ENCODE data around the gene CROCC2.

CROCC2 gene

DNA sequence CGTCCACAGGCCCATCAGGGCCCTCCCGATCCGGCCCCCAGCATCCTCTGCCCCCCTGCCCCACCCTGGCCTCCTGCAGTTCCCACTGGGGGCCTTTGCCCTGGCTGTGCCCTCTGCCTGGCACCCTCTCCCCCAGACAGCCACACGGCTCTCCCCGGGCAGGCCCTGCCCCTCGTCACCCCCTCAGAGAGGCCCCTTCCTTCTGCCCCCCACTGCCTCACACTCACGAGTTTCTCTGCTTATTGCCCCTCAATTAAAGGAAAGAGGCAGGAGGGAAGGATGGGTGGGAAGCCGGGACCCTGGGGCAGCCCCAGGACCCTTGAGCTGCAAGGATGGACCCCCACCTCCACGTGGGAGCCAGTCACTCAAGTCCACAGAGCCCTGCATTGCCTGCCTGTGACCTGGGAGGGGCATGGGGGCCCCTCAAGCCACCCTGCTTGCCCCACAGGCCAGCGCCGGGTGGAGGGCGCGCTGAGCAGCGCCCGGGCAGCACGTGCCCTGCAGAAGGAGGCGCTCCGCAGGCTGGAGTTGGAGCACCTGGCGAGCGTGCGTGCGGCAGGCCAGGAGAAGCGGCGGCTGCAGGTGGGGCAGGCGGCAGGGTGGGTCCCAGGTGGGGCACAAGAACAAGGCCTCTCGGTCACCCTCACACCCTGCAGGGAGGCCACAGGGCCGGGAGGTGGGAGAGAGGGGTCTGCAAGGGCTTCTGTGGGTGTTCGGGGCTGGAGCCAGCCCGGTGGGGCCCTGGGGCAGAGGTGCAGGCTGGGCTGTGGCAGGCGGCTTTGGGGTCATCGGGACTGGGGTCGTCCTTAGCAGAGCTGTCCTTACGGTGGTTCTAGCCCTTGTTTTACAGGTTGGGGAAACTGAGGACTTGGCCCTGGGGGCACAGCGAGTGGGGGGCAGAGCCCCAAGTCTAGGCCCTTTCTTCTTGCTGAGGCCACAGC, 61.8 kb downstream of the CROCC2 start:
- TF ChIP-seq, protein P1, sequence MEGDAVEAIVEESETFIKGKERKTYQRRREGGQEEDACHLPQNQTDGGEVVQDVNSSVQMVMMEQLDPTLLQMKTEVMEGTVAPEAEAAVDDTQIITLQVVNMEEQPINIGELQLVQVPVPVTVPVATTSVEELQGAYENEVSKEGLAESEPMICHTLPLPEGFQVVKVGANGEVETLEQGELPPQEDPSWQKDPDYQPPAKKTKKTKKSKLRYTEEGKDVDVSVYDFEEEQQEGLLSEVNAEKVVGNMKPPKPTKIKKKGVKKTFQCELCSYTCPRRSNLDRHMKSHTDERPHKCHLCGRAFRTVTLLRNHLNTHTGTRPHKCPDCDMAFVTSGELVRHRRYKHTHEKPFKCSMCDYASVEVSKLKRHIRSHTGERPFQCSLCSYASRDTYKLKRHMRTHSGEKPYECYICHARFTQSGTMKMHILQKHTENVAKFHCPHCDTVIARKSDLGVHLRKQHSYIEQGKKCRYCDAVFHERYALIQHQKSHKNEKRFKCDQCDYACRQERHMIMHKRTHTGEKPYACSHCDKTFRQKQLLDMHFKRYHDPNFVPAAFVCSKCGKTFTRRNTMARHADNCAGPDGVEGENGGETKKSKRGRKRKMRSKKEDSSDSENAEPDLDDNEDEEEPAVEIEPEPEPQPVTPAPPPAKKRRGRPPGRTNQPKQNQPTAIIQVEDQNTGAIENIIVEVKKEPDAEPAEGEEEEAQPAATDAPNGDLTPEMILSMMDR (IDR thresholded peaks at IDR 0.05), result no peak

GRCh38 chr2:240968731-240969624, 62.8 kb downstream of the CROCC2 start:
- TF ChIP-seq, protein P1 (IDR thresholded peaks at IDR 0.05), result no peak

- TF ChIP-seq, protein P1 (IDR thresholded peaks at IDR 0.05), result no peak
These were observed 64.0 kb downstream of the CROCC2 start for GRCh38 chr2:240970104-240970503.

DNA sequence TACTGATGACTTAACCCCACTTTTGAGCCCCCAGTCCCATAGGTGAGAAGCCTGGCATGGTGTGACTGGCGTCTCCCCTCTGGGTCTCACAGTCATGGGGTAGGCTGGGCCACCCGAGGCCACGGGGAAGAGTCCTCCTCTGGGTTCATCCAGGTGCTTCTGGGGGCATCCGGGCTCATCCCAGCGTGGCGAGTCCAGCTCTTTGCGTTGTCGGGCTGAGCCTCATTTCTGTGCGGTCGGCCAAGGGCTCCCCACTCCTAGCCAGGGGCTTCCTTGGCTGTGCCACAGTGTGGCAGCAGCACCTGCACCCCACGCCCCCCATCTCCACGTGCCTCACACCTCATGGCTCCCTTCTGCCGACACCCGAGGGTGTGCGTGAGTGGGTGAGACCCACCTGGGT, 64.7 kb downstream of the CROCC2 start:
- TF ChIP-seq, protein P1 (IDR thresholded peaks at IDR 0.05), result no peak

- TF ChIP-seq, protein P1 (IDR thresholded peaks at IDR 0.05), result no peak
These were observed 66.1 kb downstream of the CROCC2 start for GRCh38 chr2:240972201-240972600.

- TF ChIP-seq, protein P1 (IDR thresholded peaks at IDR 0.05), result no peak
These were observed 66.7 kb downstream of the CROCC2 start for GRCh38 chr2:240972636-240973521.

Data from LNCAP (cell line).